OCI-LY3 (cell line): ENCODE measurements around the gene STK32B.

Source experiments
- H2AFZ ChIP-seq: fragments of 200-600, 300-600 bp; shearing (Covaris generic); 2 replicates; pipeline ENCODE4 v1.6.0; 2014; ENCODE audit warnings: antibody characterized with exemption, low read depth, low read length
- H3K27ac ChIP-seq: fragments of 200-600, 300-600 bp; sonication (generic); 2 replicates; pipeline ENCODE4 v1.5.1; 2014; ENCODE audit warnings: mild to moderate bottlenecking, low read length, moderate library complexity, mixed read lengths
- H3K27me3 ChIP-seq: fragments of 200-600, 300-600 bp; sonication (generic); 2 replicates; pipeline ENCODE4 v1.6.1; 2014; ENCODE audit warnings: low read depth, low read length, mixed read lengths
- H3K36me3 ChIP-seq: fragments of 200-600, 300-600 bp; sonication (generic); replicated peaks from 2 replicates; pipeline ENCODE3; 2014; ENCODE audit warnings: low read depth, low read length, mixed read lengths
- H3K4me1 ChIP-seq: fragments of 300-600, 200-600 bp; sonication (generic); 2 replicates; pipeline ENCODE4 v1.6.1; 2014; ENCODE audit warnings: low read length, mixed read lengths
- H3K4me2 ChIP-seq: fragments of 200-600, 300-600 bp; sonication (generic); 2 replicates; pipeline ENCODE4 v1.6.1; 2014; ENCODE audit warnings: low read length, mixed read lengths
- H3K4me3 ChIP-seq: fragments of 300-600, 200-600 bp; sonication (generic); 2 replicates; pipeline ENCODE4 v1.5.1; 2014; ENCODE audit warnings: antibody characterized with exemption, mild to moderate bottlenecking, low read length, moderate library complexity
- H3K79me2 ChIP-seq: fragments of 300-600, 200-600 bp; shearing (Covaris generic); 2 replicates; pipeline ENCODE4 v1.6.1; 2014; ENCODE audit warnings: mild to moderate bottlenecking, low read length, mixed read lengths
- H3K9ac ChIP-seq: fragments of 300-600, 200-600 bp; shearing (Covaris generic); 2 replicates; pipeline ENCODE4 v1.6.0; 2014; ENCODE audit warnings: mild to moderate bottlenecking, low read length, moderate library complexity
- H3K9me3 ChIP-seq: fragments of 200-600, 300-600 bp; shearing (Covaris generic); 2 replicates; pipeline ENCODE4 v1.6.1; 2014; ENCODE audit warnings: low read length, mixed read lengths; ENCODE audit not compliant: insufficient read depth
- H4K20me1 ChIP-seq: fragments of 200-600, 300-600 bp; sonication (generic); 2 replicates; pipeline ENCODE4 v1.6.1; 2016; ENCODE audit warnings: low read length, mixed read lengths; ENCODE audit not compliant: insufficient read depth
- EZH2phosphoT487 ChIP-seq: fragments of 200-600 bp; shearing (Covaris generic); IDR thresholded peaks from 2 replicates; pipeline ENCODE4 v1.6.1; 2018; ENCODE audit warnings: antibody characterized with exemption, mixed run types, low read depth
- TF ChIP-seq, protein P1 (sequence below): fragments of 200-600, 300-600 bp; sonication (generic); IDR thresholded peaks from 2 replicates; pipeline ENCODE4 v1.5.1; 2014; ENCODE audit warnings: antibody characterized with exemption, low read length, low read depth

STK32B gene

DNA sequence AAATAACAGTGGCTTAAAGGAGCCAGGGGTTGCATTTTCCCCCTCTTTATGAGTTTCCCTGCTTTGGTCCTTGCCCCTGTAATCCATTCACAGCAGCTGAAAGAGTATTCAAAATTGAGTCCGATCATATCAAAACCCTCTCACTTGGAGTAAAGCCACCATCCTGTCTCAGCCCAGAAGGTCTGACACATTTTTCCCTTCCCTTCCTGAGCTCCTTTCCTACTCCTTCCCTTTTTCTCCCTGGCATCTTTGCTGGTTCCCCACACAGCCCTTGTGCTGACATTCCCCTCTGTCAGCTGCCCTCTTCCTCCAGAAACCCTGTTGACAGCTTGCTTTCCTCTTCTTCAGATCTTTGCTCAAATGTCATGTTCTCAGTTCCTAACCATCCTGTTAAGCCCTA, 361.5 kb downstream of the STK32B start:
- Histone ChIP-seq H3K4me3 (no peak overlapping the region), H3K27me3 (peaks cover 9% of the 10 kb centered on the region; the same call in 1 of the 2 replicates), H3K9ac (no peak overlapping the region), H3K79me2 (no peaks in the 10 kb centered on the region), H3K4me2 (no peak overlapping the region), H4K20me1 (no peaks in the 10 kb centered on the region), H2AFZ (no peak overlapping the region), H3K27ac (no peak overlapping the region), H3K9me3 (0 out of 2 replicates have a peak, but pooled peaks cover 4% of the 10 kb centered on the region), H3K36me3 (no peaks in the 10 kb centered on the region), H3K4me1 (no peaks in the 10 kb centered on the region)
- no peak for TF ChIP-seq EZH2phosphoT487
- TF ChIP-seq, protein P1, sequence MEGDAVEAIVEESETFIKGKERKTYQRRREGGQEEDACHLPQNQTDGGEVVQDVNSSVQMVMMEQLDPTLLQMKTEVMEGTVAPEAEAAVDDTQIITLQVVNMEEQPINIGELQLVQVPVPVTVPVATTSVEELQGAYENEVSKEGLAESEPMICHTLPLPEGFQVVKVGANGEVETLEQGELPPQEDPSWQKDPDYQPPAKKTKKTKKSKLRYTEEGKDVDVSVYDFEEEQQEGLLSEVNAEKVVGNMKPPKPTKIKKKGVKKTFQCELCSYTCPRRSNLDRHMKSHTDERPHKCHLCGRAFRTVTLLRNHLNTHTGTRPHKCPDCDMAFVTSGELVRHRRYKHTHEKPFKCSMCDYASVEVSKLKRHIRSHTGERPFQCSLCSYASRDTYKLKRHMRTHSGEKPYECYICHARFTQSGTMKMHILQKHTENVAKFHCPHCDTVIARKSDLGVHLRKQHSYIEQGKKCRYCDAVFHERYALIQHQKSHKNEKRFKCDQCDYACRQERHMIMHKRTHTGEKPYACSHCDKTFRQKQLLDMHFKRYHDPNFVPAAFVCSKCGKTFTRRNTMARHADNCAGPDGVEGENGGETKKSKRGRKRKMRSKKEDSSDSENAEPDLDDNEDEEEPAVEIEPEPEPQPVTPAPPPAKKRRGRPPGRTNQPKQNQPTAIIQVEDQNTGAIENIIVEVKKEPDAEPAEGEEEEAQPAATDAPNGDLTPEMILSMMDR, result no peak

DNA sequence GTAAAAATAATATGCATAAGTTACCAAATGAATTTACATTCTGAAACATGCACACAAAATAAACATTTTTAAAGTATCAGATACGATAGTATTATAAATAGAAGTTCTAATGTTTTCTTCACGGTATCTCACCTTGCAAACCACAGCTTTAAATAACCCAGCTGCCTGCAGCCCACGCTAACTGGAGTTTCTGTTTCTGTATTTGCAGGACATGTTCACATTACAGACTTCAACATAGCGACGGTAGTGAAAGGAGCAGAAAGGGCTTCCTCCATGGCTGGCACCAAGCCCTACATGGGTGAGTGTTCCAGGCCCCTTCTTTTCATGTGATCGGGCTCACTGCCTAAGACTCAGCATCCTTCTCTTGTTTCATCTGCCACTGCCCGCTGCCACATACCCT, 365.4 kb downstream of the STK32B start:
- Histone ChIP-seq H3K4me1 (no peaks in the 10 kb centered on the region), H3K4me3 (no peak overlapping the region), H3K27ac (no peak overlapping the region), H3K9ac (no peak overlapping the region), H3K27me3 (peaks cover 29% of the 10 kb centered on the region; the same call in 1 of the 2 replicates), H3K9me3 (0 out of 2 replicates have a peak, but pooled peaks cover 4% of the 10 kb centered on the region), H3K4me2 (no peak overlapping the region), H4K20me1 (no peaks in the 10 kb centered on the region), H3K79me2 (no peaks in the 10 kb centered on the region), H2AFZ (no peak overlapping the region), H3K36me3 (no peaks in the 10 kb centered on the region)
- no peak for TF ChIP-seq EZH2phosphoT487
- TF ChIP-seq, protein P1, result no peak

GRCh38 chr4:5420266-5420665, 369.0 kb downstream of the STK32B start:
- Histone ChIP-seq H3K4me3 (no peak overlapping the region), H4K20me1 (no peaks in the 10 kb centered on the region), H3K9ac (no peak overlapping the region), H3K27ac (no peak overlapping the region), H3K4me1 (no peaks in the 10 kb centered on the region), H3K4me2 (no peak overlapping the region), H2AFZ (no peak overlapping the region), H3K27me3 (peaks cover 34% of the 10 kb centered on the region; the same call in 1 of the 2 replicates), H3K9me3 (0 out of 2 replicates have a peak, but pooled peaks cover 4% of the 10 kb centered on the region), H3K36me3 (no peaks in the 10 kb centered on the region), H3K79me2 (no peaks in the 10 kb centered on the region)
- no peak for TF ChIP-seq EZH2phosphoT487
- TF ChIP-seq, protein P1, result no peak

DNA sequence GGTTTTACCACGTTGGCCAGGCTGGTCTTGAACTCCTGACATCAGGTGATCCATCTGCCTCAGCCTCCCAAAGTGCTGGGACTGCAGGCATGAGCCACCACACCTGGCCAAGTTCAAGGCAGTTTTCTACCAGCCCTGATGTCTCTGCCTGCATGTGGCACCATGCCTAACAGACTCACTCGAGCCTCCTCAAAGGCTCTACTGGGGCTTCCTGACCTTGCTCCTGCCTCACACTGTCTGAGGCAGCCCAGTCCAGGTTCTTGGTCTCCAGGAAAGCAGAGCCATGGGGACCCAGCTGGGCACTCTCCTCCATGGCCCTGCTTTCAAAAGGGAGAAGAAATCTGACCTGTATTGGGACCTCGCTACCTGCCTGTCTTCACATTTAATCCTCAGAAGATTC, 370.1 kb downstream of the STK32B start:
- no peak overlapping the region for H3K4me3 ChIP-seq

More for the DNA sequence above, 370.1 kb downstream of the STK32B start:
- Histone ChIP-seq H2AFZ (no peak overlapping the region), H3K4me2 (no peak overlapping the region), H3K9ac (no peak overlapping the region), H3K36me3 (no peaks in the 10 kb centered on the region), H3K79me2 (no peaks in the 10 kb centered on the region), H4K20me1 (no peaks in the 10 kb centered on the region), H3K27ac (no peak overlapping the region), H3K27me3 (peaks cover 34% of the 10 kb centered on the region; the same call in 1 of the 2 replicates), H3K9me3 (0 out of 2 replicates have a peak, but pooled peaks cover 4% of the 10 kb centered on the region), H3K4me1 (no peaks in the 10 kb centered on the region)
- TF ChIP-seq, protein P1, result no peak
- no peak for TF ChIP-seq EZH2phosphoT487
